HG03378 (cell line): ENCODE data around the gene BRAT1.
"Not testable (repeated sequence)": the region's sequence is repeated elsewhere in the genome, so short reads cannot be mapped to it uniquely, and the experiment has no call there.

ENCODE experiments used
- ATAC-seq: cut with Tn5 transposase; IDR thresholded peaks from one replicate; pipeline ENCODE4 v1.9.1; 2021; ENCODE audit warnings: mild to moderate bottlenecking, moderate library complexity; ENCODE audit not compliant: unreplicated experiment

The BRAT1 gene

DNA sequence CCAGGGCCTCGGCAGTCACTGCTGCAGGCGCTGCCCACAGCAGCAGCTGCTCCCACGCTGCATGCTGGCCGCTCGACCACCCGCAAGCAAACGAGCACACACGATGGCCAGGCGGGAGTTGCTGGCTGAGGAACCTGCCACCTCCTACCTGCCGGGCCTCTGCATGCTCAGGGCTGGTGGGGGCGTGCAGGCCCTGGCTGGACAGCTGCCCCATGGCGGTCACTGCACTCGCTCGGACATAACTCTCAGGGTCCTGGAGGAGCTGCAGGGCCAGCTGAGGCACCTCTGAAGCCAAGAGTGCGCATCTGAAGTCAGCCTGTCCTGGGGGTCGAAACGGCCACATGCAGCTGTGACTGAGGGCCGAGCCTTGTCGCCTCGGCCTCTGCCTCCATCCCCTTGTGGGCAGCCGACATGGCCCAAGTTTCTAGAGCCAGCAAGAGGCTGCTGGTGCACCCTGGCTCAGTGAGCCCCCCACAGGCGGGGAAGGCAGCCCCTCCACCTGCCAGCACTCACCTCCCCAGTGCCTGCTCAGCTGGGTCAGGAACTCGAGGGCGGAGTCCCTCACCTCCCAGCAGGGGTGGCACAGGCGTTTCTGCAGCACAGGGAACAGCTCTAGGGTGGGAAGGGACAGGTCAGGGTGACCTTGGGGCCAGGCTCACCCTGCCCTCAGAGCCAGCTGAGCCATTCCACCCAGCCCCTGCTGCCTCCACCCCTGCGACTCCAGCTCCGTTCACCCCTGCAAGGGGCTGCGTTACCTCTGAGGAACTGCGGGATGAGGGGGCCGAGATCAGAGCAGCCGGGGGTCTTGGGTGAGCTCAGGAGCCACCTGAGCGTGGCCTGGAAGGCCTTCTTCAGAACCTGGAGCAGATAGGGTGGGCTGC is 16.1 kb downstream of the BRAT1 start:
- no peak for ATAC-seq

DNA sequence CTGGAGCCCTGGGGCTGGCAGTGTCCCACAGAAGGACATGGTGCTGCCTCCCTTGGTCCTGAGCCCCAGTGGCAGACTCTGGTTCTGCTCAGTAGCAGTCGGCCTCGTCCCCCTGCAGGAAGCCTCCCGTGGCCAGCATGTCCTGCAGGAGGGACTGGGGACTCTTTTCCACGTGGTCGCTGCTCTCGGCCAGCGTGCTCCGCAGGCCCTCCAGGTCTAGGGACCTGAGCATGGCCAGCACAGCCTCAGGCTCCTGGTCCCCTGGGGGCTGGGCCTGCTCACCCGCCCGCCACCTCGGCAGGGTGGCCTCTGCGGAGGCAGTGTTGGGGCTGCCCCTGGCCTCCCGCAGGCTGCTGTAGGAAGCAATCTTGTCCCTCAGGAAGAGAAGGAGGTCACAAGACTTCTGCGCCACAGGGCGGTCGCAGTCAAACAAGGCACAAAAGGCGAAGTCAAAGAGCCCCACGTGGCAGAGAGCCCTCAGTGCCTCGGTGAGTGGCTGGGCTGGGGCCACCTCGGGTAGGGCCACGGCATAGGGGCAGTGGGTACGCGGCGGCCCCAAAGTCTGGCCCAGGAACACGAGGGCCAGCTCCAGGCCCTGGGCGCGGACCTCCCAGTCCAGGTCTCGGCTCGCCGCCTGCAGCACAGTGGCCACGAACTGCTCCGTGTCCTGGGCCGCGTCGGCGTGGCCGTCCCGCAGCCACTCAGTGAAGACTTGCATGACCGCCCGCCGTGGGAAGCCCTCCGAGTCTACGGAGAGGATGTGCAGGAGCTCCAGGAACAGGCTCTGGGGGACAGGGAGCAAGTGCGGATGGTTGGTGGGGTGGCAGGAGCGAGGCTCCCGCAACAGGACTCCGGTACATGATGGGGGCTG is 17.1 kb downstream of the BRAT1 start:
- ATAC-seq = no peak

- ATAC-seq = not testable (repeated sequence)
These were observed 19.3 kb downstream of the BRAT1 start for GRCh38 chr7:2535872-2536627.

GRCh38 chr7:2534214-2534613 is 21.1 kb downstream of the BRAT1 start:
- not testable (repeated sequence) for ATAC-seq

- not testable (repeated sequence) for ATAC-seq
These were observed 21.8 kb downstream of the BRAT1 start for GRCh38 chr7:2533566-2533965.

- not testable (repeated sequence) for ATAC-seq
These were observed 22.5 kb downstream of the BRAT1 start for GRCh38 chr7:2532816-2533215.

DNA sequence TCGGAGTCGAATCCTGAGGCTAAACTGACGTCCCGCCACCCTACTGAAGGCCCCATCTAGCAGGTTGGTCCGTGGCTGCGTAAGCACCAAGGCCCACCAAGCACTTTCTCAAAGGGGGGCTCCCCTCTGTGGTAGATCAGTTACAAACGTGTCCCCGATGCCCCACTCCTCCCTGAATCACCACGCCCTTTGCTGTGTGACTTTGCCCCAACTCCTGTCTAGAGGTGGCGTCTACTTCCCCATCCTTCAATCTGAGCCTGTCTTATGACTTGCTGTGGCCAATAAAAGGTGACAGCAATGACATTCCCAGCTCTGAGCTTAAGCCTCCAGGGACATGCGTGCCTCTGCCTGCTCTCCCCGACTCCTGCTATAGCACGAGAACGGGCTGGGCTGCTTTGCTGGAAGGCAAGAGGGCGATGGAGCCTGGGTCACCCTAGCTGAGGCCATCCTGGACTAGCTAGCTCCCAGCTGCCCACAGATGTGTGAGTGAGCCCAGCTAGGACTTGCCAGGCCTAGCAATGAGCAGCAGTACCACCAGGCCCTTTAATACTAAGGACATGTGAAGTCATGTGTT is 23.0 kb downstream of the BRAT1 start:
- ATAC-seq = not testable (repeated sequence)

GRCh38 chr7:2531796-2532110 is 23.6 kb downstream of the BRAT1 start:
- ATAC-seq = not testable (repeated sequence)

GRCh38 chr7:2530994-2531795 is 24.1 kb downstream of the BRAT1 start:
- not testable (repeated sequence) for ATAC-seq

- no peak for ATAC-seq
These were observed 25.0 kb downstream of the BRAT1 start for GRCh38 chr7:2530071-2530987.

- ATAC-seq = no peak
These were observed 25.9 kb downstream of the BRAT1 start for GRCh38 chr7:2529161-2530070.

DNA sequence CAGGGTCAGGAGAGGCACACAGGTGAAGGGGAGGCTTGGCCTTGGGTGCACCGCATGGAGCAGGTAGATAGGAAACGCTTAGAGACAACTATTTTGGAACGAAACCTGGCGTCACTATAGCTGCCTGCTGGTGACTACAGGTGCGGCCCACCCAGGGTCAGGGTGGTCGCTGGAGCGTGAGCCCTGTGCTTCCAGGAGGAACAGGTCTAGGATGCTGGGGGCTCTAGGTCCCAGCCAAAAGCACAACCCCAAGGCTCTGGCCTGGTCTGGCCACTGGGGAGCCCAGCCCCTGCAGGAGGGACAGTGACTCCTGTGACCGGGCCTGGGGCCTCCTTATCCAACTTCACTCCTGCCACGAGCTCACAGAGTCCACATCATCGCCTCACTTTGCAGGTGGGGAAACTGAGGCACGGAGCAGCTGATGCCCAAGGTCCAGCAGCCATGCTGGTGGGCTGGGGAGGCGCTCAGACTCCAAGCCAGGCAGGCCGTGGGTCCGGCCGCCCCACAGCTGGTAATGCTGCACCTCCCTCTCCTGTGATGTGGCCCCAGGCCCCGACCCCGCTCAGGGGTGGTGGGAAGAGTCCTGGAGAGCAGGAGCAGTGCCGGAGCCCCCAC is 26.7 kb downstream of the BRAT1 start:
- no peak for ATAC-seq

GRCh38 chr7:2527505-2528467 is 27.5 kb downstream of the BRAT1 start:
- no peak for ATAC-seq

- no peak for ATAC-seq
These were observed 28.4 kb downstream of the BRAT1 start for GRCh38 chr7:2526659-2527504.
